ENCODE results near the gene ZFP3. TPM values are rescaled to one million over a fixed set of nuclear protein-coding genes. Genes with fewer than 3 reads are reported as not detected.
"Not testable (repeated sequence)": the region's sequence is repeated elsewhere in the genome, so short reads cannot be mapped to it uniquely, and the experiment has no call there.

Gene ZFP3
- total RNA-seq: 1.1 and 1.9 TPM in 2 replicates

DNA sequence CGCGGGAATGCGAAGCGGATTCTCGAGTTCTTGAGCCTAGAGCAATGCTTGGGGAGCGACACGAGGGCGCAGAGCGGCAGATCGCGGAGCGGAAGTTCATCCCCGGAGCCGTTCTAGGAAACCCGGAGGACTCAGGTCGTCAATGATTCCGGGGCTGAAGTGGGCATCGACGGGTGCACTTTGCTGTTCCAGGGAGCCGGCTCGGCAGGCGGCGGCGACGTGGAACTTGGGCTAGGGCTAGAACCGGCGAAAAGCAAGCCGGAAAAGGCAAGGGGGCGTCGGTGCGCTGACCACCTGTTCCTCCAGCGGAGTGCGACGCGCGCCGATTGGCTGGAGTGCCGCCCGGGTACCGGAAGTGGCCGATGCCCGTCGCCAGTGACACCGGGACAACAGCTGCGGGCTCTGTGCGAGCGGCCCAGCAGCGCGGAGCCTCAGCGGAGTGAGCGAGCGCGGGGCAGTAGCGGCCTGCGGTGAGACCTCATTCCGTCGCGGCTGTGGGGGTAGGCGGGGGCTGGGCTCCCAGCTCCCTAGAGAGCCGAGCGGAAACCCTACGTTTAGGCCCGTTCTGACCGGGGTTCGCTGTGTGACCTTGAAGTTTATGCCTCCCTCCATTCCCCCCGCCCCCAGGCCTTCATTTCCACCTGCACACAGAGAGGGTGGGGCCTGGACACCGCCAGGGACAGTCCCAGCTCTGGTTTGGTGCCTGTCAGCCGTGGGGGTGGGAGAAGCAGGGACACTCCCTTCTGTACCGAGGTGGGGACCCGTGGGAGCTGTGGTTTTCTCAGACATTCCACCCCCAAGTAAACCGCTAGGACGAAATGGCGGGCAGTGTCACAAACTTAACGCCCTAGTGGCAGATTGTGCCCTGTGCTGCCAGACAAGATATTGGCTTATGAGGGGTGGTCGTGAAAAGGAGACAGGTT, at the start of gene ZFP3:
ZFP3 (plus strand) TSS at position 362 of the 923 bp plus-strand sequence. CDS start 13,038 bp downstream, outside the sequence.
- DNase-seq (ENCODE audit: low read depth, low spot score): peak; percentile 43

DNA sequence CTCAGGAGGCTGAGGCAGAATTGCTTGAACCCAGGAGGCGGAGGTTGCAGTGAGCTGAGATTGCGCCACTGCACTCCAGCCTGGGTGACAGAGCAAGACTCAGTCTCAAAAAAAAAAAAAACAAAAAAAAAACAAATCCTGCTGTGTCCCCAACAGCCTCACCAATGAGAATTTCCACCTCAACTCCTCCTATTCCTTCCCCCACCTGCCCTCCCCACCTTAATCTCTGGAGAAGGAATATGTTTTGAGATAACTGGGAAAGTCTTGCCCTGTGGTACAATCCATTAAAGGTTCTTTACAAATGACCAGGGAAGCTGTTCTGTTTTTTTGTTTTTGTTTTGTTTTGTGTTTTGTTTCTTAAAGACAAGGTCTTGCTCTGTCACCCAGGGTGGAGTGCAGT, 48.1 kb upstream of the ZFP3 start:
- not testable (repeated sequence) for DNase-seq (ENCODE audit: low read depth, low spot score)

DNA sequence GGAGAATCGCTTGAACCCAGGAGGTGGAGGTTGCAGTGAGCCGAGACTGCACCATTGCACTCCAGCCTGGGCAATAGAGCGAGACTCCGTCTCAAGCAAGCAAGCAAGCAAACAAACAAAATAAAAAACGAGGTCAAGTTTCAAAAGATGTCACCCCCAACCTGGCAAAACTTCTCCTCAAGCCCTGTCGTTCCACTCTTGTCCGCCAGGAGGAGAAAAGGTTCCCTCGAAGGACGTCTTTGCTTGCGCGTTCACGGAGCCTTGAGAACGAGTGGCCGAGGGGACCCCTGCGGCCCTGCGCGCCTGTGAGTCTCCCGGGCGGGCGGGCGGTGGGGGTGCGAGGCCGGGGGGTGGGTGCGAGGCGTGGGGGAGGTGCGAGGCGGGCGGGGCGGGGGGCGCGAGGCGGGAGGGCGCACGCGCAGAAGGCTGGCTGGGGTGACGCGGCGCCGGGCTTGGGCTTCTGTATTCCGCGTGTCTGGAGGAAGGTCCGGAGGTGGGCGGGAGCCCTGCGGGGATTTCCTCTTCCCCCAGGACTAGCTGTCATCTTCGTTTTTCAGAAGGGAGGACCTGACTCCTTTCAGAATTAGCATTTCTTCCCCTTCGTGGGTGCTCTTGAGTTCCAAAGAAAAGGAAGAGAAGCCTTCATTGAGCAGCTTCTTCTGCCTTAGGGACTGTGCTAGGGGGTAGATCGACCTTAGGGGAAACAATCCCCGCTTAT, 46.7 kb upstream of the ZFP3 start:
- peak; percentile 17 for DNase-seq (ENCODE audit: low read depth, low spot score)

DNA sequence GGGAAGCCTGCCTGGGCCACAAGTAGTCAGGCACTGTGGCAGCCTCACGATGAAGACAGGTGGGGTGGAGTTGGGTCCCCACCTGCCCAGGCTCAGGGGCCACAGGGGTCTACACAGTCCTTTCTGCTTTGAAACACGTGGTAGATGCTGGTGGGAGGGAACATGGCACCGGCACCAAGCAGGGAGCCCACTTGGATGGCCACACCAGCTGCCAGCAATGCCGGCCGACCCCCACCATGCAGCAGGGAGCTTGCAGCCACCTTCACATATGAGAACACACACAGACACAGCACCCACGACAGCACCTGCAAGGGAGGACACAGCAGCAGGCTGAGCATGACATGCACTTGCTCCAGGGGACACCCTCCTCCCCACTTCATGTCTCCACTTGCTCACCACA, 45.4 kb upstream of the ZFP3 start:
- no peak for DNase-seq (ENCODE audit: low read depth, low spot score)

DNA sequence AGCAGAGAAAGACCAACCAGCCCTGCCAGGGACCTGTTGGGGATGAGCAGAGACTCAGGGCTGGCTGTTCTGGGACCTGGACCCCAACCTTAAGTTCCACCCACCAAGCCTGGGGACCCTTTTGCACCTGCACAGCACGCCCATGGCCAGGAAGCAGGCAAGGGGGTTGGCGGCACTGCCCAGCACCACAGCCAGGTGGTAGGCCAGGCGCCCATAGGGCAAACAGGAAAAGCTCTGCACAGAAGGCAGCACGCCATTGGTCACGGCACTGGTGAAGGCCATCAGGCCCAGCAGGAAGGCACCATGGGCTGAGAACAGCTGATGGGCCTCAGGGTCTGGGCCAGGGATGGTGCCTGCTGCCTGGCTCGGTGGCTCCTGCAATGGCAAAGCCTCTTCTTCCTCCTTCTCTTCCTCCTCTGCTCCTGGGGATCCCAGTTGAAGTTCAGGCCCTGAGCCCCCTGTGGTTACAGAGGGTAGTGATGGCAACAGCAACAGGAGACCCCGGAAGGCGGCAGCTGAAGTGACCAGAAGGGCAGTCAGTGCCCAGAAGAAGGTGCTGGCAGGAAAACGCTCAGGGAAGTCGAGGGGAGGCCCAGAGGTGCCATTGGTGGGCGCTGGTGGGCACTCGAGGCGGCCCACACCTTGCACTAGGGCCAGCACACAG, 44.8 kb upstream of the ZFP3 start:
- no peak for DNase-seq (ENCODE audit: low read depth, low spot score)

DNA sequence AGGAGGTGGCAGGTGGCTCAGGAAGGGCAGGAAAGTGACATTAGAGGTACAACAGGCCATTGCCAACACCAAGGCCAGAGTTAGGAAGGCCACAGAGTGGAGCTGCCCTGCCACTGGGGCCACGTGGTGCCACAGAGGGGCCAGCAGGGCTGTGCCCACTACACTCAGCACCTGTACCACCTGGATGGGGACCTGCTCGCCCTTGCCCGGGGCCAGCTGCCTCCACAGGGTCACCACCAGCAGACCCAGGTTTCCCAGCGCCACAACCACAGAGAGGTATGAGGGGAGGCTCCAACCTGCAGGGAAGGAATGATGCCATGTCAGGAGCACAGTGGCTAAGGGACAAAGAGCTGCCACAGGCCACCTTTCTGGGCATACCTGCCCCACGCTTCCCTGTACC, 44.2 kb upstream of the ZFP3 start:
- DNase-seq (ENCODE audit: low read depth, low spot score): no peak

DNA sequence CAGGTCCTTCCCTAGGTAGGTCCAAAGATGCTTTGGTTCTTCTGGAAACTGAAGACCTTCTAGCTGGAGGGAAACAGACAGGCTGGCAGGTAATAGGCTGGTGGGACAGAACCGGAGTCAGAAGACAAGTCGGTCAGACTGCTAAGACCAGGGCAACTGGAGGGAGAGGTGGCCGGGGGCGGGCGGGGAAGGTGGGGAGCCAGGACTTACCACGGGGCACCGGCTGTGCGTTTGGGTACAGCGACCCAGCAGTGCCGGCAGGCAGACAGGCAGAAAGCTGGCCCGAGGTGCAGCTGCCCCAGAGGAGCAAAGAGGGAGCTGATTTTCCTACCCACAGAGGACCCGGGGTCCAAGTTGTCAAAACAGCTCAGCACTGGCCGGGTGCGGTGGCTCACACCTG, 43.6 kb upstream of the ZFP3 start:
- no peak for DNase-seq (ENCODE audit: low read depth, low spot score)

DNA sequence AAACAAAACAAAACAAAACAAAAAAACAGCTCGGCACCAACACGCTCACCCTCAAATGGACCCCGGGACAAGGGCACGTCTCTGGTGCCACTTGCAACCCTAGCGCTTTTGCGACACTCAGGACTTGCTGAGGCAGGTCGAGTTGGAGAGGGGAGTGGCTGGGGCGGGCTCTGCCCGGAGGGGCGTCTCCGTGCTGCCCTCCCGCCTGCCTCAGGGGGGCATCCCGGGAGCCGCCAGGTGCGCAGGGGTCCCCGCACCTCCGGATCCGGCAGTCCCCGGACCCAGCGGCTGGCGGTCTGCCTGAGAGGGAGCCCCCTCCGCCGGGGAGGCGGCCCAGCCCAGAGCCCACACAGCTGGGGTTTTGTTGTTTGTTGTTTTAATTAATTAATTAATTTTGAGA, 43.0 kb upstream of the ZFP3 start, which contains the start of gene SLC52A1:
SLC52A1 (minus strand) TSS at position 112 of the 400 bp plus-strand sequence. CDS start 820 bp downstream, outside the sequence.
- DNase-seq (ENCODE audit: low read depth, low spot score): no peak

DNA sequence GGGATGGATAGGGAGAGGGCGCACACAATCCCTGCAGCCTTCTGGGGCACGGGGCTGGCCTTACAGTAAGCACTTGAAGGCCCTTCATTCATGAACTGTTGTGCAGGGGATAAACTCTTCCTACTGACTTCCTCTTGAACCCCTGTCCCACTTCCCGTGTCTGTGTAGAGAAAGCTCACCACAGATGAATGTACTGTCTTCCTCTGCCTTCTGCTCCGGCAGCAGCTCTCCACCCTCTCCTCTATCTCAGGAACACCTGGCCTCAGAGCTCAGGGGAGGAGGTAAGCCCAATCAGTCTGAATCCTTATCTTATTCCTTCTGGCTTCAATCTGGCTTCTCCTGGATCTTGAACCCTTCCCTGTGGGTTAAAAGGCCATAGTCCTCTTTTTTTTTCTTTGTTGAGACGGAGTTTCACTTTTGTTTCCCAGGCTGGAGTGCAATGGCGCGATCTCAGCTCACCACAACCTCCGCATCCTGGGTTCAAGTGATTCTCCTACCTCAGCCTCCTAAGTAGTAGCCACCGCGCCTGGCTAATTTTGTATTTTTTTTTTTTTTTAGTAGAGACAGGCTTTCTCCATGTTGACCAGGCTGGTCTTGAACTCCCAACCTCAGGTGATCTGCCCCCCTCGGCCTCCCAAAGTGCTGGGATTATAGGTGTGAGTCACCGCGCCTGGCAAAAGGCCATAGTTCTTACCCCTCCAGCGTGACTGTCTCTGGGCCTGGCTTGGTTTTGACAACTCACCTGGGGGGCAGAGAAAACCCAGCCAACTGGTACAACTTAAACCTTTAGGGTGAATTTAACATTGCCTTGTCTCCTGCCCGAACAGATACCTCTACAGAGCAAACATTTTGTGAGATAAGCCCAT, 35.9 kb upstream of the ZFP3 start:
- no peak for DNase-seq (ENCODE audit: low read depth, low spot score)

DNA sequence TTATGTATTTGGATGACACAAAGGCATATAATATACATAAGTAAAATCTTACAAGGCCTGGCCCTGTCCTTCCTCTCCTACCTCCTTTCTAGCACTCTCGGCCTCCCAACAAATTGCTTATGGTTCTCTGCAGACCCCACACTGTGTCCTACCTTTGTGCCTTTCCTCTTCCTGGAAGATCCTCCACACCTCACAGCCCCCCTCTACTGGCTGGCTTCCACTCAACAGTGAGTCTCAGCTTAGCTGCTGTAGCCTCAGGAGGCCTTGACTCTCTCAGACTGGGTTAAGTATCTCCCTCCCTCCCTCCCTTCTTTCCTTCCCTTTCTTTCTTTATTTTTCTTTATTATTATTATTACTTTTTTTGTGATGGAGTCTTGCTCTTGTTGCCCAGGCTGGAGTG, 34.7 kb upstream of the ZFP3 start:
- no peak for DNase-seq (ENCODE audit: low read depth, low spot score)

DNA sequence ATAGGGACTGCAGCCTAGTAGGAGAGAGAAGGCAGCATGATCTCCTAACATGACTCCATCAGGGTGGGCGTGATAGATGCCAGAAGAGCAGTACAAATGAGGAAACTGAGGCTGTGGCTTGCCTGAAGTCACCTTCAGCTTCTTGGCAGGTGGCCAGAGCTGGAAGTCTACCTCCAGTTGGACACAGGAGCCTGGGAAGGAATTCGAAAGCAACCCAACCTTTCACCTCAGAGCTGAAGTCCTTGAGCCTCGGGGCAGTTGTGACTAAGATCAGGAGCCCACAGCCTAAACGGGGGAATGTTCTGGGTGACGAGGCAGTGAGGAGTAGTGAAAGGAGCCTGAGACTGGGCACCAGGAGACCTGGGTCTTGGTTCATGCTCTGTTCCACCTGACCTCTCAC, 33.6 kb upstream of the ZFP3 start:
- no peak for DNase-seq (ENCODE audit: low read depth, low spot score)

DNA sequence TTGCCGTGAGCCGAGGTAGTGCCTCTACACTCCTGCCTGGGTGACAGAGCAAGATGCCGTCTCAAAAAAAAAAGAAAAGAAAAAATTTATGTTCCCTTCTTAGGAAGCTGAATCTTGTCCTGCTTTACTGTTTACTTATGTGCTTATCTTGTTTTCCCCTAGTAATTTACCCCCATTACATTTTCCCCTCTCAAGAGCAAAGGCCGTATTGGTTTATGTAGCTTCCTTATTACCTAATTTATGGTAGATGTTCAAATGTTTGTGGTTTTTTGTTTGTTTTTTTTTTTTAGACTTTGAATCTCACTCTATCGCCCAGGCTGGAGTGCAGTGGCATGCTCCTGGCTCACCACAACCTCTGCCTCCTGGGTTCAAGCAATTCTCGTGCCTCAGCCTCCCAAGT, 32.8 kb upstream of the ZFP3 start:
- no peak for DNase-seq (ENCODE audit: low read depth, low spot score)

DNA sequence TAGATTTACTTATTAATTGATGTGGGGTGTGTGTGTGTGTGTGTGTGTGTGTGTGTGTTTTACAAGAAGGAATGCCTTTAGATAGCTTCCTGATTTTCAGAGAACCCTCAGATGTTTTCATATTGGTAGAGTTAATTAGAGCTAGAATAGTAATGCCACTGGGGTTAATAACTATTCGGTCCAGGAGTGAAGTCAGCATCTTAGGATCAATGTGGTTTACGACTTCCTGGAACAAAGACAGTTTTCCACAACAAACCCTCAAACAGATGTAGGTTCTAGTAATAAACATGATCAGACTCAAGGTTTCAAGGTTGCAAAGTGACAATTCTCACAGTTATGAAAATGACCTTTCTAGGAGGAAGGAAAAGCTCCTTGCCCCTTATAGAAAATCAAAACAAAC, 30.8 kb upstream of the ZFP3 start:
- DNase-seq (ENCODE audit: low read depth, low spot score): no peak

DNA sequence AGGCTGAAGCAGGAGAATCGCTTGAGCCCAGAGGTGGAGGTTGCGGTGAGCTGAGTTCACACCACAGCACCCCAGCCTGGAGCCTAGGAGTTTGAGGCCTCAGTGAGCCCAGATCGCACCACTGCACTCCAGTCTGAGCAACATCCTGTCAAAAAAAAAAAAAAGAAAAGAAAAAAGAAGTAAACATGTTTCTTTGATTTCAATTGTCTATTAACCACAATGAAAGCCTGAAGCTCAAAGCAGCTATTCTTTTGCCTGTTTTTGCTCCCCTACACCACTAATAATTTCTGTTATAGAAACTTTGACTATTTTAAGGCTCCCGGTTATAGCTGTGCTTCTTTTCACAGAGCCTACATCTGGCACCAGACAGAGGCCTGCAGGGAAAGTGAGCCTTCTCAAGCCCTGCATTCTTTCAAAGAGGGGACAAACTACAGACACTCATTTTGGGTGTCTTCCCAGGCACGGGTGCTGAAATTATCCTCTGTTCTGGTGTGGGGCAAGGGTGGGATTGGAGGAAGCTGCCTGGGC, 28.9 kb upstream of the ZFP3 start:
- no peak for DNase-seq (ENCODE audit: low read depth, low spot score)

DNA sequence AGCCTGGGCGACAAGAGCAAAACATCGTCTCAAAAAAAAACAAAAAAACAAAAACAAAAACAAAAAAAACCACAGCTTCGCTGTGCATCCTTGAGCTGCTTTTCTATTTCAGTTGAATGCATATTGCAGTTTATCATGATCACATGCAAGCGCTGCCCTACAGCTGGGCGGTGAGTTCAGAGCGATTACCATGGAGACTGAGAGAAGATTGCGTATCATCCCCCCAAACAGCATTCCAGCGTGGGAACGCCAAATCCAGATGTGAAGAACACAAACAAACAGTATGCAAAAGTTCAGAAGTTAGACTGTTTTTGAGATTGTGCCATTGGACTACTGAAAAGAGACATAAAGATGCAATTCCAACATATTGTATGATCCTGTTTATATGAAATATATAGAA, 28.0 kb upstream of the ZFP3 start:
- no peak for DNase-seq (ENCODE audit: low read depth, low spot score)

DNA sequence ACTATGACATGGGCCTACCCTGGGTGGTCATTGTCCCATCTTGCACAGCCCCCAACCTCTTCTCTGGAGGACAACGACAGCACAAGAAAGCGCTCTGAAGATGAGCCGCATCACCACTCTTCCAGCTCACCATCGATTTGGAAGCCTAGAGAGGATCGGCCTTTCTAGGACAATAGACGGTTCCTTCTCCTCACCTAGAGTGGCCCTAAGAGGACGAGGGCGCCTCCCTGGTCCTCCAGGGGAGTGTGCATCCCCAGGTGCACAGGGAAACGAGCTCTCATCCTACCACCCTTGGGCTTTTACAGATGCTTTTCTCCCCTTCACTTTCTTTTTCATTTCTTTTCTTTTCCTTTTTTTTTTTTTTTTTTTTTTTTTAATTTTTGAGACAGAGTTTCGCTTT, 22.7 kb upstream of the ZFP3 start:
- no peak for DNase-seq (ENCODE audit: low read depth, low spot score)

DNA sequence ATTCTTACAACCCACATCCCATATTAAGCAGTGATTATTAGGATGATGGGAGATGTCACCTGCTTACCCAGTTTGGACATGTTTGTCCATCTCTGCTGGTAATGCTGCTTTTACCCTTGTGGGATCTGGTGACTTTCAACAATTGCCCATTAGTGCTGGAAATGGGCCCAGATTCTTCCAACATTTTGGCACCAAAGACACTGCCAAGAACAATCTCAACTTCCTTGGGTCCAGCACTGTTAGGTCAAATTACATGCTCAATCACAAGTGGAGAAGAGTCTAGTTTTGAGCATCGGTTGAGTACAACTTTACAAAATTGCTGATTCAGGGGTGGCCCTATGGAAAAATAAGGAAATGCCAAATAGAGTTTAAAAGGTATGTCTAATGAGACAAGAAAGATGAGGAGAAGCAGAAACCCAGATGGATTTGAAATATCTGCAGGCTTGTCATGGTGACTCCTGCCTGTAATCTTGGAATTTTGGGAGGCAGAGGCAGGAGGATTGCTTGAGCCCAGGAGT, 13.0 kb upstream of the ZFP3 start:
- DNase-seq (ENCODE audit: low read depth, low spot score): no peak

DNA sequence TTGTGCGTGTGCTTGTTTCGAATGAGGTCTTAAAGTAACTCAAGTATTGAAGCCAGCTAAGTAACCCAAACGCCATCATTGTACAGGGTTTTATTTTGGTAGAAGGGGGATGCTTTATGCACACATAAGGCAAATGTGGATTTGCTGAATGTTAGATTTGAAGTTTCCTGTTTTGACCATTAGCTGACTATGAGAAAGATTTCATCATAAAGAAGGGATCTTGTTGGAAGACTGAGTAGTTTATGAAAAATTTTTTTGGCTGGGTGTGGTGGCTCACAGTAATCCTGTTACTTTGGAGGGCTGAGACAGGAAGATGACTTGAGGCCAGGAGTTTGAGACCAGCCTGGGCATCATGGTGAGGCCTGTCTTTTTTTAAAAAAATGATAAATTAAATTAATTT, 10.0 kb upstream of the ZFP3 start:
- DNase-seq (ENCODE audit: low read depth, low spot score): no peak

DNA sequence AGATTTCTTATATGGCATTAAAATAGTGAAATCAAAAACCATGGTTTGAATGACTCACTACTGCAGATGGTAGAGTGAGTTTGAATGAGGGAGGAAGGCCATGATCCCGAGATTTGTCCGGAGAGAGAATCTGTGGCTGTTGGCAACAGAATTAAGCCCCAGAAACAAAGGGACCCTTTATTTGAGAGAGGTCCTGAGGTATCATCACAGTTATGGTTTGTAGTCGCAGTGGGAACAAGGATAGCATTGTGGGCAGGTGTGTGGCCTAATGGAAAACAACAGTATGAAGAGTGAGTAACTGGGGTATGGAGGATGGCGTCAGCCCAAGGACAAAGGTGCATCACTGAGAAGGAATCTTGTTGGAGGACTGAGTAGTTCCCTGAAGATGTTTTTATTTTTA, 8.5 kb upstream of the ZFP3 start:
- DNase-seq (ENCODE audit: low read depth, low spot score): no peak

DNA sequence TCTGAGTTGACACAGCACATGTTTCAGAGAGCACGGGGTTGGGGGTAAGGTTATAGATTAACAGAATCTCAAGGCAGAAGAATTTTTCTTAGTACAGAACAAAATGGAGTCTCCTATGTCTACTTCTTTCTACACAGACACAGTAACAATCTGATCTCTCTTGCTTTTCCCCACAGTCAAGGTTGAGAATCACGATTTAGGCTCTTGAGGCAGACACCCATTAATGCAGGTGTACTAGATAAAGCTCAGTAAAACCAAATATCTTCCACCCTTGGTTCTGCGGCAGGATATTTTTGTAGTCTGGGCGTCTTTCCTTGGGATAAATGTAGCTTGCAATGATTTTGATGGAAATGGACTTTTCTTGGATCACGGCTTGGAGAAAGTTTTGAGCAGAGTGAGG, 2.8 kb upstream of the ZFP3 start:
- not testable (repeated sequence) for DNase-seq (ENCODE audit: low read depth, low spot score)

DNA sequence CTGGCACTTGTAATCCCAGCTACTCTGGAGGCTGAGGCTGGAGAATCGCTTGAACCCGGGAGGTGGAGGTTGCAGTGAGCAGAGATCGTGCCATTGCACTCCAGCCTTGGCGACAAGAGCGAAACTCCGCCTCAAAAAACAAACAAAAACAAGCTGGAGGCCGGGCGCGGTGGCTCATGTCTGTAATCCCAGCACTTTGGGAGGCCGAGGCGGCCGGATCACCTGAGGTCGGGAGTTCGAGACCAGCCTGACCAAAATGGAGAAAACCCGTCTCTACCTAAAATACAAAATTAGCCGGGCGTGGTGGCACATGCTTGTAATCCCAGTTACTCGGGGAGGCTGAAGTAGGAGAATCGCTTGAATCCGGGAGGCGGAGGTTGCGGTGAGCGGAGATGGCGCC, 992 bp upstream of the ZFP3 start:
- not testable (repeated sequence) for DNase-seq (ENCODE audit: low read depth, low spot score)
